HCT116 (cell line): ENCODE data around the gene OR8K3.

ENCODE experiments used
- CTCF ChIP-seq, 3 experiments: fragments of 200-600 bp in 1 of 3; sonication (generic) in 1 of 3; IDR thresholded peaks in 2 of 3; conservative IDR thresholded peaks in 1 of 3; 2 replicates each; pipeline ENCODE4 v1.5.1; 2012 to 2017; ENCODE audit warnings: low read depth in 2 of 3, low read length in 2 of 3, antibody characterized with exemption in 1 of 3, borderline replicate concordance in 1 of 3, control low read depth in 1 of 3, mild to moderate bottlenecking in 1 of 3, mixed read lengths in 1 of 3, mixed run types in 1 of 3, moderate library complexity in 1 of 3; ENCODE audit not compliant: insufficient read depth in 1 of 3
- EGR1 ChIP-seq: IDR thresholded peaks from 2 replicates; pipeline ENCODE4 v1.6.1; 2012; ENCODE audit warnings: low read depth
- EZH2 ChIP-seq: fragments of 200-600 bp; sonication (generic); IDR thresholded peaks from 2 replicates; pipeline ENCODE4 v1.6.1; 2017; ENCODE audit warnings: antibody characterized with exemption, mixed run types
- FOSL1 ChIP-seq: IDR thresholded peaks from 2 replicates; pipeline ENCODE4 v1.6.1; 2012; ENCODE audit warnings: low read depth
- POLR2A ChIP-seq: IDR thresholded peaks from 2 replicates; pipeline ENCODE4 v1.7.0; 2011; ENCODE audit warnings: borderline replicate concordance; ENCODE audit not compliant: insufficient read depth, insufficient read length; ENCODE audit errors: extremely low read depth
- POLR2AphosphoS5 ChIP-seq: IDR thresholded peaks from 2 replicates; pipeline ENCODE4 v1.6.1; 2011; ENCODE audit warnings: mild to moderate bottlenecking, low read depth, low read length, moderate library complexity
- RAD21 ChIP-seq: IDR thresholded peaks from 2 replicates; pipeline ENCODE4 v1.6.1; 2012; ENCODE audit warnings: low read depth, mild to moderate bottlenecking
- SIN3A ChIP-seq: IDR thresholded peaks from 2 replicates; pipeline ENCODE4 v1.6.1; 2012; ENCODE audit warnings: low read depth
- SP1 ChIP-seq: IDR thresholded peaks from 2 replicates; pipeline ENCODE4 v1.6.1; 2012; ENCODE audit warnings: low read depth
- YY1 ChIP-seq: IDR thresholded peaks from 2 replicates; pipeline ENCODE4 v1.6.1; 2011; ENCODE audit warnings: low read length, low read depth, moderate library complexity, mild to moderate bottlenecking; ENCODE audit not compliant: insufficient replicate concordance; ENCODE audit errors: extremely low read depth
- ZNF274 ChIP-seq: fragments of 200-500 bp; sonication (Bioruptor generic); IDR thresholded peaks from 2 replicates; pipeline ENCODE4 v1.6.1; 2014; ENCODE audit warnings: mild to moderate bottlenecking, low read depth, low read length, inconsistent platforms
- TF ChIP-seq, protein P1 (sequence below): IDR thresholded peaks from 2 replicates; pipeline ENCODE4 v1.6.1; 2012
- TF ChIP-seq, protein P2 (sequence below): IDR thresholded peaks from 2 replicates; pipeline ENCODE4 v1.6.1; 2012; ENCODE audit warnings: low read depth
- TF ChIP-seq, protein P3 (sequence below): IDR thresholded peaks from 2 replicates; pipeline ENCODE4 v1.6.1; 2012

DNA sequence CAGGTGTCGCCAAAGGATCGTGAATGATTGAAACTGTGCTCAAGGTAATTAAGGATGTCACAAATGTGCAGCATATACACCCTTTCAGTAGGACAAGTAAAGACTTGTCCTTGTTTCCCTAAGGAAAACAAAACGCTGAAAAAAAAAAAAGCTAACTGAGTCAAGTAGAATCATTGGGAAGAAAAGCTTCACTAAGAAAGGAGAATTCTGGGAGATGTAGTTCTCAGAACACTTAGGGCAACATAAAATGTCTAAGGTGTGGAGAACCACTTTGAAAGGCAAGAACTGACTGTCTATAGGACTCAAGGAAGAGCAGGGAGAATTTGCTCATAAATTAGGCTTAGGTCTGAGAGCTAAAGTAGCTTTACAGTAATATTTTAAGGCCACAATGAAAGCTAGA is 43.9 kb upstream of the OR8K3 start:
- TF ChIP-seq SP1 (no peak), CTCF (IDR thresholded peaks at IDR 0.05 in 2 of 3, conservative IDR thresholded peaks at IDR 0.05 in 1 of 3; ENCODE audit: borderline replicate concordance in 1 of 3, insufficient read depth in 1 of 3, low read depth in 2 of 3, low read length in 2 of 3) (no peak), FOSL1 (no peak), POLR2A (no peak), POLR2AphosphoS5 (no peak), EGR1 (no peak), RAD21 (no peak), YY1 (no peak), EZH2 (no peak), SIN3A (no peak), ZNF274 (no peak)
- TF ChIP-seq, protein P1, sequence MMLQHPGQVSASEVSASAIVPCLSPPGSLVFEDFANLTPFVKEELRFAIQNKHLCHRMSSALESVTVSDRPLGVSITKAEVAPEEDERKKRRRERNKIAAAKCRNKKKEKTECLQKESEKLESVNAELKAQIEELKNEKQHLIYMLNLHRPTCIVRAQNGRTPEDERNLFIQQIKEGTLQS, result no peak
- TF ChIP-seq, protein P2, sequence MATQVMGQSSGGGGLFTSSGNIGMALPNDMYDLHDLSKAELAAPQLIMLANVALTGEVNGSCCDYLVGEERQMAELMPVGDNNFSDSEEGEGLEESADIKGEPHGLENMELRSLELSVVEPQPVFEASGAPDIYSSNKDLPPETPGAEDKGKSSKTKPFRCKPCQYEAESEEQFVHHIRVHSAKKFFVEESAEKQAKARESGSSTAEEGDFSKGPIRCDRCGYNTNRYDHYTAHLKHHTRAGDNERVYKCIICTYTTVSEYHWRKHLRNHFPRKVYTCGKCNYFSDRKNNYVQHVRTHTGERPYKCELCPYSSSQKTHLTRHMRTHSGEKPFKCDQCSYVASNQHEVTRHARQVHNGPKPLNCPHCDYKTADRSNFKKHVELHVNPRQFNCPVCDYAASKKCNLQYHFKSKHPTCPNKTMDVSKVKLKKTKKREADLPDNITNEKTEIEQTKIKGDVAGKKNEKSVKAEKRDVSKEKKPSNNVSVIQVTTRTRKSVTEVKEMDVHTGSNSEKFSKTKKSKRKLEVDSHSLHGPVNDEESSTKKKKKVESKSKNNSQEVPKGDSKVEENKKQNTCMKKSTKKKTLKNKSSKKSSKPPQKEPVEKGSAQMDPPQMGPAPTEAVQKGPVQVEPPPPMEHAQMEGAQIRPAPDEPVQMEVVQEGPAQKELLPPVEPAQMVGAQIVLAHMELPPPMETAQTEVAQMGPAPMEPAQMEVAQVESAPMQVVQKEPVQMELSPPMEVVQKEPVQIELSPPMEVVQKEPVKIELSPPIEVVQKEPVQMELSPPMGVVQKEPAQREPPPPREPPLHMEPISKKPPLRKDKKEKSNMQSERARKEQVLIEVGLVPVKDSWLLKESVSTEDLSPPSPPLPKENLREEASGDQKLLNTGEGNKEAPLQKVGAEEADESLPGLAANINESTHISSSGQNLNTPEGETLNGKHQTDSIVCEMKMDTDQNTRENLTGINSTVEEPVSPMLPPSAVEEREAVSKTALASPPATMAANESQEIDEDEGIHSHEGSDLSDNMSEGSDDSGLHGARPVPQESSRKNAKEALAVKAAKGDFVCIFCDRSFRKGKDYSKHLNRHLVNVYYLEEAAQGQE, result no peak
- TF ChIP-seq, protein P3, sequence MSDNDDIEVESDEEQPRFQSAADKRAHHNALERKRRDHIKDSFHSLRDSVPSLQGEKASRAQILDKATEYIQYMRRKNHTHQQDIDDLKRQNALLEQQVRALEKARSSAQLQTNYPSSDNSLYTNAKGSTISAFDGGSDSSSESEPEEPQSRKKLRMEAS, result no peak
